DND-41 (cell line): Measurements from ENCODE around the gene POLR3A.

ENCODE experiments used
- EZH2 ChIP-seq: IDR thresholded peaks from 3 replicates; pipeline ENCODE4 v1.6.1; 2012; ENCODE audit warnings: borderline replicate concordance, low read depth, mild to moderate bottlenecking, moderate library complexity, low read length, inconsistent platforms; ENCODE audit not compliant: severe bottlenecking
- TF ChIP-seq, protein P1 (sequence below): IDR thresholded peaks from 2 replicates; pipeline ENCODE4 v1.5.1; 2012; ENCODE audit warnings: borderline replicate concordance, low read length, moderate library complexity, mild to moderate bottlenecking; ENCODE audit not compliant: poor library complexity, severe bottlenecking; ENCODE audit errors: extremely low read depth

DNA sequence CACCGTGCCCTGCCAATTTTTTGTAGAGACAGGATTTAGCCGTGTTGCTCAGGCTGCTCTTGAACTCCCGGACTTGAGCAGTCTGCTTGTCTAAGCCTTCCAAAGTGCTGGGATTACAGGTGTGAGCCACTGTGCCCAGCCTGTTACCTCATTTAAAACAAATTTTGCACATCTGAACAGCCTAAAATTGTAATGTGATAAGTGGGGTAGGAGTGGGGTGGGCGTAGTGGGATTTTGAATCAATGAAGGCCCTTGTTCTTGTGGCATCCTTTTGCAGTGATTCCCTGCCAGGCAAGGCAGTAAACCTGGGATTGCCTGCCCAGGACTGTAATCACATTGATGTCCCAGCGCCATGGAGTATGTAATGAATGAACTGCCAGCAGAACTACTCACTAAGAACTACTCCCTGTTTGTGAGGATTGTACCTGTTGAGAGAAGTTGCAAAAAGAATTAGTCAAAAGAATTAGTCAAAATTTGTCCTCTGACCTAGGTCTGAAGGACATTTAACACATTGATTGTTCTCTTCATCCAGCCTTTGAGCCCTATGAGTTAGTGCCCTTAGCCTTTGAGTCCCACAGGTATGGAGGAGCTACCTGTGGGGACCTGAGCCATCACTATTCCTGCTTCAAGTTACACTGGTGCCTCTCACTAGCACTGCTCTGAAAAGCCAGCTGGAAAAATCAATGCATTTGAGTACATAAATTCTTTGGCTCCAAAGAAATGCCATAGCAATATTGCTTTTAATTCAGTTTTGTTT is 9.7 kb upstream of the POLR3A start:
- TF ChIP-seq, protein P1, sequence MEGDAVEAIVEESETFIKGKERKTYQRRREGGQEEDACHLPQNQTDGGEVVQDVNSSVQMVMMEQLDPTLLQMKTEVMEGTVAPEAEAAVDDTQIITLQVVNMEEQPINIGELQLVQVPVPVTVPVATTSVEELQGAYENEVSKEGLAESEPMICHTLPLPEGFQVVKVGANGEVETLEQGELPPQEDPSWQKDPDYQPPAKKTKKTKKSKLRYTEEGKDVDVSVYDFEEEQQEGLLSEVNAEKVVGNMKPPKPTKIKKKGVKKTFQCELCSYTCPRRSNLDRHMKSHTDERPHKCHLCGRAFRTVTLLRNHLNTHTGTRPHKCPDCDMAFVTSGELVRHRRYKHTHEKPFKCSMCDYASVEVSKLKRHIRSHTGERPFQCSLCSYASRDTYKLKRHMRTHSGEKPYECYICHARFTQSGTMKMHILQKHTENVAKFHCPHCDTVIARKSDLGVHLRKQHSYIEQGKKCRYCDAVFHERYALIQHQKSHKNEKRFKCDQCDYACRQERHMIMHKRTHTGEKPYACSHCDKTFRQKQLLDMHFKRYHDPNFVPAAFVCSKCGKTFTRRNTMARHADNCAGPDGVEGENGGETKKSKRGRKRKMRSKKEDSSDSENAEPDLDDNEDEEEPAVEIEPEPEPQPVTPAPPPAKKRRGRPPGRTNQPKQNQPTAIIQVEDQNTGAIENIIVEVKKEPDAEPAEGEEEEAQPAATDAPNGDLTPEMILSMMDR = no peak
- no peak for TF ChIP-seq EZH2
